HCT116 (cell line): Measurements from ENCODE around the gene PRPF6. TPM values are rescaled to one million over a fixed set of nuclear protein-coding genes. Genes with fewer than 3 reads are reported as not detected.

Source experiments
- ATAC-seq: fragments of 200-7000 bp; cut with Tn5 transposase; 2 replicates; pipeline ENCODE4 v1.9.1; 2020; ENCODE audit warnings: mild to moderate bottlenecking, moderate library complexity
- BruUV-seq: library from RNA; stranded (reverse); fragments of 400-500 nt; replicated peaks from 2 replicates; lab custom pipeline; 2021; lab: Mats Ljungman, UMichigan
- CTCF ChIA-PET: fragments of 300-600 bp; sonication (Branson Sonifier 250); formaldehyde crosslinking; loops from one replicate; lab custom pipeline; 2021; ENCODE audit warnings: antibody characterized with exemption; lab: Charles Lee
- POLR2A ChIA-PET: fragments of 300-600, 350-600 bp; sonication (Branson Sonifier 250); formaldehyde crosslinking; loops from one replicate; lab custom pipeline; 2021; ENCODE audit warnings: antibody characterized with exemption; lab: Charles Lee
- RAD21 ChIA-PET, 2 experiments: fragments of 300-600 bp; sonication (Branson Sonifier 250); formaldehyde crosslinking; loops; one replicate each; lab custom pipeline; 2023; ENCODE audit warnings: low total read pairs in 2 of 2; ENCODE audit not compliant: uncharacterized antibody in 2 of 2, unreplicated experiment in 2 of 2, low non-redundant PET in 1 of 2; lab: Charles Lee
- DNase-seq: peaks from one replicate; pipeline ENCODE4 v3.0.0-alpha.2; 2010; ENCODE audit warnings: low read depth, low spot score
- H2AFZ ChIP-seq: fragments of 200-600 bp; shearing (Covaris generic), sonication (generic); 2 replicates; pipeline ENCODE4 v1.6.1; 2017; ENCODE audit warnings: low read depth, mixed run types, mixed read lengths, antibody characterized with exemption, low read length; ENCODE audit not compliant: poor library complexity, severe bottlenecking
- H3K27ac ChIP-seq: 2 replicates; pipeline ENCODE4 v1.5.1; 2012; ENCODE audit warnings: low read depth, low read length
- H3K27me3 ChIP-seq: fragments of 200-600 bp; sonication (generic); 2 replicates; pipeline ENCODE4 v1.6.1; 2016; ENCODE audit warnings: mixed run types, low read length, mixed read lengths; ENCODE audit not compliant: insufficient read depth
- H3K36me3 ChIP-seq, 2 experiments: fragments of 200-500 bp in 1 of 2; fragments of 200-600 bp in 1 of 2; sonication (Bioruptor generic) in 1 of 2; sonication (generic) in 1 of 2; 2 replicates each; pipeline versions ENCODE4 v1.5.1 to v1.6.1; 2014 to 2016; ENCODE audit warnings: low read length in 2 of 2, inconsistent platforms in 1 of 2, mixed read lengths in 1 of 2, mixed run types in 1 of 2; ENCODE audit not compliant: insufficient read depth in 2 of 2, control insufficient read depth in 1 of 2
- H3K4me1 ChIP-seq, 2 experiments: fragments of 200-600 bp in 1 of 2; sonication (generic) in 1 of 2; 2 replicates each; pipeline versions ENCODE4 v1.5.1 to v1.6.1; 2012 to 2017; ENCODE audit warnings: low read length in 2 of 2, inconsistent platforms in 1 of 2, mild to moderate bottlenecking in 1 of 2, mixed read lengths in 1 of 2, mixed run types in 1 of 2, moderate library complexity in 1 of 2; ENCODE audit not compliant: insufficient read depth in 2 of 2, control insufficient read depth in 1 of 2
- H3K4me2 ChIP-seq: fragments of 200-600 bp; sonication (generic); 2 replicates; pipeline ENCODE4 v1.6.1; 2017; ENCODE audit warnings: mixed run types, low read length, mixed read lengths
- H3K4me3 ChIP-seq, 2 experiments: fragments of 200-600 bp in 1 of 2; sonication (generic) in 1 of 2; replicated peaks in 1 of 2; 2 replicates each; pipeline ENCODE4 v1.5.1; 2011 to 2016; ENCODE audit warnings: low read length in 2 of 2, control low read depth in 1 of 2, low read depth in 1 of 2, mild to moderate bottlenecking in 1 of 2, mixed read lengths in 1 of 2, mixed run types in 1 of 2
- H3K79me2 ChIP-seq: fragments of 200-600 bp; sonication (generic); 2 replicates; pipeline ENCODE4 v1.6.1; 2017; ENCODE audit warnings: mild to moderate bottlenecking, mixed run types, low read length, moderate library complexity, mixed read lengths; ENCODE audit not compliant: insufficient read depth
- H3K9ac ChIP-seq: fragments of 200-600 bp; sonication (generic); 2 replicates; pipeline ENCODE4 v1.6.1; 2016; ENCODE audit warnings: low read length, mixed read lengths
- H3K9me2 ChIP-seq: fragments of 200-600 bp; sonication (generic), shearing (Covaris generic); 2 replicates; pipeline ENCODE4 v1.6.1; 2017; ENCODE audit warnings: mixed run types, mild to moderate bottlenecking, moderate library complexity; ENCODE audit not compliant: insufficient read depth
- H3K9me3 ChIP-seq, 2 experiments: fragments of 200-500 bp in 1 of 2; fragments of 200-600 bp in 1 of 2; sonication (Bioruptor generic) in 1 of 2; sonication (generic) in 1 of 2; 2 replicates each; pipeline ENCODE4 v1.6.1; 2014 to 2017; ENCODE audit warnings: low read length in 2 of 2, mixed read lengths in 2 of 2, inconsistent platforms in 1 of 2, low read depth in 1 of 2, mild to moderate bottlenecking in 1 of 2, mixed run types in 1 of 2, moderate library complexity in 1 of 2; ENCODE audit not compliant: control insufficient read depth in 1 of 2, insufficient read depth in 1 of 2
- H4K20me1 ChIP-seq: fragments of 200-600 bp; sonication (generic), shearing (Covaris generic); 2 replicates; pipeline ENCODE4 v1.6.1; 2017; ENCODE audit warnings: mixed run types, mild to moderate bottlenecking, moderate library complexity; ENCODE audit not compliant: insufficient read depth
- CEBPB ChIP-seq: IDR thresholded peaks from 2 replicates; pipeline ENCODE4 v1.6.1; 2012; ENCODE audit warnings: low read depth
- EZH2 ChIP-seq: fragments of 200-600 bp; sonication (generic); IDR thresholded peaks from 2 replicates; pipeline ENCODE4 v1.6.1; 2017; ENCODE audit warnings: antibody characterized with exemption, mixed run types
- EZH2phosphoT487 ChIP-seq: fragments of 200-600 bp; IDR thresholded peaks from 2 replicates; pipeline ENCODE4 v1.6.1; 2018; ENCODE audit warnings: antibody characterized with exemption, borderline replicate concordance
- JUND ChIP-seq: IDR thresholded peaks from 2 replicates; pipeline ENCODE4 v1.6.1; 2012
- MAX ChIP-seq: IDR thresholded peaks from 2 replicates; pipeline ENCODE4 v1.6.1; 2012
- SP1 ChIP-seq: IDR thresholded peaks from 2 replicates; pipeline ENCODE4 v1.6.1; 2012; ENCODE audit warnings: low read depth
- SRF ChIP-seq: IDR thresholded peaks from 2 replicates; pipeline ENCODE4 v1.6.1; 2012; ENCODE audit warnings: low read depth
- YY1 ChIP-seq: IDR thresholded peaks from 2 replicates; pipeline ENCODE4 v1.6.1; 2011; ENCODE audit warnings: low read length, low read depth, moderate library complexity, mild to moderate bottlenecking; ENCODE audit not compliant: insufficient replicate concordance; ENCODE audit errors: extremely low read depth
- ZBTB33 ChIP-seq: IDR thresholded peaks from 2 replicates; pipeline ENCODE4 v1.6.1; 2011; ENCODE audit warnings: mild to moderate bottlenecking, low read length, moderate library complexity; ENCODE audit not compliant: insufficient replicate concordance; ENCODE audit errors: extremely low read depth
- ZNF274 ChIP-seq: fragments of 200-500 bp; sonication (Bioruptor generic); IDR thresholded peaks from 2 replicates; pipeline ENCODE4 v1.6.1; 2014; ENCODE audit warnings: mild to moderate bottlenecking, low read depth, low read length, inconsistent platforms
- intact Hi-C: fragments of 100-400 bp; cut with micrococcal nuclease; formaldehyde crosslinking; loops from 2 replicates; pipeline ENCODE4 v1.10.0; 2022
- total RNA-seq: library from RNA; stranded (reverse); gene quantifications from one replicate; pipeline ENCODE4 v1.2.1, GENCODE V29; 2021; ENCODE audit not compliant: unreplicated experiment
- TF ChIP-seq, protein P1 (sequence below): IDR thresholded peaks from 2 replicates; pipeline ENCODE4 v1.6.1; 2012

The PRPF6 gene
- total RNA-seq, 1 experiment from 2014 or later, result 74.9 TPM

- Histone ChIP-seq H3K27me3 (no peaks in the 10 kb centered on the region), H3K27ac (no peak overlapping the region), H2AFZ (no peak overlapping the region), H4K20me1 (no peaks in the 10 kb centered on the region), H3K9me3 (no peaks in the 10 kb centered on the region), H3K4me1 (no peaks in the 10 kb centered on the region), H3K4me3 (no peak overlapping the region), H3K4me2 (no peak overlapping the region), H3K79me2 (peaks cover 17% of the 10 kb centered on the region; the same call in 1 of the 2 replicates), H3K36me3 (peaks cover 29 to 34% of the 10 kb centered on the region in 2 experiments), H3K9me2 (no peaks in the 10 kb centered on the region), H3K9ac (no peak overlapping the region)
- no peak for ATAC-seq
- RAD21 ChIA-PET, result no interaction called here
- intact Hi-C loops, result no loop called here
- no TSS peak for BruUV-seq
- no peak for DNase-seq
- TF ChIP-seq EZH2, result no peak
- no peak for TF ChIP-seq JUND
- no peak for TF ChIP-seq ZBTB33
- no peak for TF ChIP-seq YY1
- no peak for TF ChIP-seq MAX
- TF ChIP-seq CEBPB, result no peak
- no peak for TF ChIP-seq SP1
- TF ChIP-seq, protein P1, sequence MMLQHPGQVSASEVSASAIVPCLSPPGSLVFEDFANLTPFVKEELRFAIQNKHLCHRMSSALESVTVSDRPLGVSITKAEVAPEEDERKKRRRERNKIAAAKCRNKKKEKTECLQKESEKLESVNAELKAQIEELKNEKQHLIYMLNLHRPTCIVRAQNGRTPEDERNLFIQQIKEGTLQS, result no peak
- TF ChIP-seq ZNF274, result no peak
- no peak for TF ChIP-seq SRF
- no peak for TF ChIP-seq EZH2phosphoT487
- POLR2A ChIA-PET, result no interaction called here
- CTCF ChIA-PET, result no interaction called here
Measured at GRCh38 chr20:63932606-63933160, 48.2 kb upstream of the PRPF6 start.
